ENCODE results near the gene SLC25A13. TPM values are rescaled to one million over a fixed set of nuclear protein-coding genes. Genes with fewer than 3 reads are reported as not detected.

Gene SLC25A13
- total RNA-seq, 1 experiment from 2014 or later = 77.2 TPM

DNA sequence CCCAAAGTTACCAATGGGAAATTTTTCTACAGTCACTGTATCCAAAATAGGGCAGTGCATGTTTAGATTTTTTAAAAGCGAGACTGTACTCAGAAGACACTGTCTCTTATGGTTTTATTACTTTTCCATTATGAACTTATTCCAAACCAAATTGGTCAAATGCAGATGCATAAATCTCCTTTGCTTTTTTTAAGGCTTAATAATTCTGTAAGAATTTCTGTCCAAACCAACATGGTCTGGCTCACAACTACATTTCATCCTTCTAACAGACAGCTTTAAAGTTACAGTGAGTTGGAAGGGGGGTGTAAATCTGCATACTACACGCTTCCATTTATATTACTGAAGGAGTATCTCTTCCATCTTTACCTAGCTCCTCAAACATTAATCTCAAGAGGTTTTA is 199.2 kb downstream of the SLC25A13 start:
- H3K27ac Mint-ChIP-seq = no peak overlapping the region
- peaks cover 2% of the 10 kb centered on the region; the same call in 1 of the 2 replicates for H3K27me3 Mint-ChIP-seq (ENCODE audit: low read depth)
- CTCF ChIA-PET = no interaction called here
- no peak for ATAC-seq
- no peak for DNase-seq (ENCODE audit: low spot score)
- TF ChIP-seq, protein P1, sequence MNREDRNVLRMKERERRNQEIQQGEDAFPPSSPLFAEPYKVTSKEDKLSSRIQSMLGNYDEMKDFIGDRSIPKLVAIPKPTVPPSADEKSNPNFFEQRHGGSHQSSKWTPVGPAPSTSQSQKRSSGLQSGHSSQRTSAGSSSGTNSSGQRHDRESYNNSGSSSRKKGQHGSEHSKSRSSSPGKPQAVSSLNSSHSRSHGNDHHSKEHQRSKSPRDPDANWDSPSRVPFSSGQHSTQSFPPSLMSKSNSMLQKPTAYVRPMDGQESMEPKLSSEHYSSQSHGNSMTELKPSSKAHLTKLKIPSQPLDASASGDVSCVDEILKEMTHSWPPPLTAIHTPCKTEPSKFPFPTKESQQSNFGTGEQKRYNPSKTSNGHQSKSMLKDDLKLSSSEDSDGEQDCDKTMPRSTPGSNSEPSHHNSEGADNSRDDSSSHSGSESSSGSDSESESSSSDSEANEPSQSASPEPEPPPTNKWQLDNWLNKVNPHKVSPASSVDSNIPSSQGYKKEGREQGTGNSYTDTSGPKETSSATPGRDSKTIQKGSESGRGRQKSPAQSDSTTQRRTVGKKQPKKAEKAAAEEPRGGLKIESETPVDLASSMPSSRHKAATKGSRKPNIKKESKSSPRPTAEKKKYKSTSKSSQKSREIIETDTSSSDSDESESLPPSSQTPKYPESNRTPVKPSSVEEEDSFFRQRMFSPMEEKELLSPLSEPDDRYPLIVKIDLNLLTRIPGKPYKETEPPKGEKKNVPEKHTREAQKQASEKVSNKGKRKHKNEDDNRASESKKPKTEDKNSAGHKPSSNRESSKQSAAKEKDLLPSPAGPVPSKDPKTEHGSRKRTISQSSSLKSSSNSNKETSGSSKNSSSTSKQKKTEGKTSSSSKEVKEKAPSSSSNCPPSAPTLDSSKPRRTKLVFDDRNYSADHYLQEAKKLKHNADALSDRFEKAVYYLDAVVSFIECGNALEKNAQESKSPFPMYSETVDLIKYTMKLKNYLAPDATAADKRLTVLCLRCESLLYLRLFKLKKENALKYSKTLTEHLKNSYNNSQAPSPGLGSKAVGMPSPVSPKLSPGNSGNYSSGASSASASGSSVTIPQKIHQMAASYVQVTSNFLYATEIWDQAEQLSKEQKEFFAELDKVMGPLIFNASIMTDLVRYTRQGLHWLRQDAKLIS (CRISPR knock-in tag; IDR thresholded peaks at IDR 0.05; ENCODE audit: borderline replicate concordance) = no peak
- TF ChIP-seq, protein P2, sequence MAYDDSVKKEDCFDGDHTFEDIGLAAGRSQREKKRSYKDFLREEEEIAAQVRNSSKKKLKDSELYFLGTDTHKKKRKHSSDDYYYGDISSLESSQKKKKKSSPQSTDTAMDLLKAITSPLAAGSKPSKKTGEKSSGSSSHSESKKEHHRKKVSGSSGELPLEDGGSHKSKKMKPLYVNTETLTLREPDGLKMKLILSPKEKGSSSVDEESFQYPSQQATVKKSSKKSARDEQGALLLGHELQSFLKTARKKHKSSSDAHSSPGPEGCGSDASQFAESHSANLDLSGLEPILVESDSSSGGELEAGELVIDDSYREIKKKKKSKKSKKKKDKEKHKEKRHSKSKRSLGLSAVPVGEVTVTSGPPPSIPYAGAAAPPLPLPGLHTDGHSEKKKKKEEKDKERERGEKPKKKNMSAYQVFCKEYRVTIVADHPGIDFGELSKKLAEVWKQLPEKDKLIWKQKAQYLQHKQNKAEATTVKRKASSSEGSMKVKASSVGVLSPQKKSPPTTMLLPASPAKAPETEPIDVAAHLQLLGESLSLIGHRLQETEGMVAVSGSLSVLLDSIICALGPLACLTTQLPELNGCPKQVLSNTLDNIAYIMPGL (CRISPR knock-in tag; IDR thresholded peaks at IDR 0.05) = no peak
- TF ChIP-seq, protein P3, sequence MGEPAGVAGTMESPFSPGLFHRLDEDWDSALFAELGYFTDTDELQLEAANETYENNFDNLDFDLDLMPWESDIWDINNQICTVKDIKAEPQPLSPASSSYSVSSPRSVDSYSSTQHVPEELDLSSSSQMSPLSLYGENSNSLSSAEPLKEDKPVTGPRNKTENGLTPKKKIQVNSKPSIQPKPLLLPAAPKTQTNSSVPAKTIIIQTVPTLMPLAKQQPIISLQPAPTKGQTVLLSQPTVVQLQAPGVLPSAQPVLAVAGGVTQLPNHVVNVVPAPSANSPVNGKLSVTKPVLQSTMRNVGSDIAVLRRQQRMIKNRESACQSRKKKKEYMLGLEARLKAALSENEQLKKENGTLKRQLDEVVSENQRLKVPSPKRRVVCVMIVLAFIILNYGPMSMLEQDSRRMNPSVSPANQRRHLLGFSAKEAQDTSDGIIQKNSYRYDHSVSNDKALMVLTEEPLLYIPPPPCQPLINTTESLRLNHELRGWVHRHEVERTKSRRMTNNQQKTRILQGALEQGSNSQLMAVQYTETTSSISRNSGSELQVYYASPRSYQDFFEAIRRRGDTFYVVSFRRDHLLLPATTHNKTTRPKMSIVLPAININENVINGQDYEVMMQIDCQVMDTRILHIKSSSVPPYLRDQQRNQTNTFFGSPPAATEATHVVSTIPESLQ (CRISPR knock-in tag; IDR thresholded peaks at IDR 0.05) = no peak
- TF ChIP-seq, protein P4, sequence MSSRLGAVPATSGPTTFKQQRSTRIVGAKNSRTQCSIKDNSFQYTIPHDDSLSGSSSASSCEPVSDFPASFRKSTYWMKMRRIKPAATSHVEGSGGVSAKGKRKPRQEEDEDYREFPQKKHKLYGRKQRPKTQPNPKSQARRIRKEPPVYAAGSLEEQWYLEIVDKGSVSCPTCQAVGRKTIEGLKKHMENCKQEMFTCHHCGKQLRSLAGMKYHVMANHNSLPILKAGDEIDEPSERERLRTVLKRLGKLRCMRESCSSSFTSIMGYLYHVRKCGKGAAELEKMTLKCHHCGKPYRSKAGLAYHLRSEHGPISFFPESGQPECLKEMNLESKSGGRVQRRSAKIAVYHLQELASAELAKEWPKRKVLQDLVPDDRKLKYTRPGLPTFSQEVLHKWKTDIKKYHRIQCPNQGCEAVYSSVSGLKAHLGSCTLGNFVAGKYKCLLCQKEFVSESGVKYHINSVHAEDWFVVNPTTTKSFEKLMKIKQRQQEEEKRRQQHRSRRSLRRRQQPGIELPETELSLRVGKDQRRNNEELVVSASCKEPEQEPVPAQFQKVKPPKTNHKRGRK (CRISPR knock-in tag; IDR thresholded peaks at IDR 0.05; ENCODE audit: borderline replicate concordance) = no peak
- TF ChIP-seq, protein P5, sequence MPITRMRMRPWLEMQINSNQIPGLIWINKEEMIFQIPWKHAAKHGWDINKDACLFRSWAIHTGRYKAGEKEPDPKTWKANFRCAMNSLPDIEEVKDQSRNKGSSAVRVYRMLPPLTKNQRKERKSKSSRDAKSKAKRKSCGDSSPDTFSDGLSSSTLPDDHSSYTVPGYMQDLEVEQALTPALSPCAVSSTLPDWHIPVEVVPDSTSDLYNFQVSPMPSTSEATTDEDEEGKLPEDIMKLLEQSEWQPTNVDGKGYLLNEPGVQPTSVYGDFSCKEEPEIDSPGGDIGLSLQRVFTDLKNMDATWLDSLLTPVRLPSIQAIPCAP (CRISPR knock-in tag; IDR thresholded peaks at IDR 0.05) = no peak
- no peaks in the 10 kb centered on the region for H3K9me3 Mint-ChIP-seq
- no peak overlapping the region for H3K4me3 Mint-ChIP-seq
- POLR2A ChIA-PET = no interaction called here
- peaks cover 41% of the 10 kb centered on the region for H3K4me1 Mint-ChIP-seq
- H3K36me3 Mint-ChIP-seq = peaks cover 13% of the 10 kb centered on the region

DNA sequence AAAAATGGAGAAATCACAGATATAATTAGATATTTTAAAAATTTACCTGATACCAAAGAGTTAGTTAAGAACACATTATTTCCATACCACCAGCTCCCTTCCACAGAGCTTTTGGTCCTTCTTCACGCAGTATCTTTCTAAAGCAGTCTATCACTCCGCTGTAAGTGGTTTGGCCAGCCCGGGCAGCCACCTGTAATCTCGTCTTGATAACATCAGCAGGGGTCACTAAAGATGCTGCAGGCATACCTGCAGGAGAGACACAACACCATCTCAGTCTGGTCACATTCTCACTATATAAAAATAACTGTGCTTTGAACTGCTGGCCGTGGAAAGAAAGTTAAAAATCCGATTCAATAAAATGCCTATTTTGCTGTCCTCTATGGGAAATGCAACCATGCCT is 200.1 kb downstream of the SLC25A13 start:
- no peak for ATAC-seq
- Mint-ChIP-seq H3K36me3 (peaks cover 13% of the 10 kb centered on the region), H3K27ac (no peak overlapping the region), H3K27me3 (ENCODE audit: low read depth) (peaks cover 2% of the 10 kb centered on the region; the same call in 1 of the 2 replicates), H3K4me1 (peaks cover 36% of the 10 kb centered on the region), H3K9me3 (no peaks in the 10 kb centered on the region), H3K4me3 (no peak overlapping the region)
- ChIA-PET CTCF (no interaction called here), POLR2A (no interaction called here)
- DNase-seq (ENCODE audit: low spot score) = no peak
- TF ChIP-seq, protein P6, sequence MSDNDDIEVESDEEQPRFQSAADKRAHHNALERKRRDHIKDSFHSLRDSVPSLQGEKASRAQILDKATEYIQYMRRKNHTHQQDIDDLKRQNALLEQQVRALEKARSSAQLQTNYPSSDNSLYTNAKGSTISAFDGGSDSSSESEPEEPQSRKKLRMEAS (CRISPR knock-in tag; IDR thresholded peaks at IDR 0.05) = no peak
- TF ChIP-seq, protein P7, sequence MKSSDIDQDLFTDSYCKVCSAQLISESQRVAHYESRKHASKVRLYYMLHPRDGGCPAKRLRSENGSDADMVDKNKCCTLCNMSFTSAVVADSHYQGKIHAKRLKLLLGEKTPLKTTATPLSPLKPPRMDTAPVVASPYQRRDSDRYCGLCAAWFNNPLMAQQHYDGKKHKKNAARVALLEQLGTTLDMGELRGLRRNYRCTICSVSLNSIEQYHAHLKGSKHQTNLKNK (CRISPR knock-in tag; IDR thresholded peaks at IDR 0.05) = no peak
- TF ChIP-seq, protein P8, sequence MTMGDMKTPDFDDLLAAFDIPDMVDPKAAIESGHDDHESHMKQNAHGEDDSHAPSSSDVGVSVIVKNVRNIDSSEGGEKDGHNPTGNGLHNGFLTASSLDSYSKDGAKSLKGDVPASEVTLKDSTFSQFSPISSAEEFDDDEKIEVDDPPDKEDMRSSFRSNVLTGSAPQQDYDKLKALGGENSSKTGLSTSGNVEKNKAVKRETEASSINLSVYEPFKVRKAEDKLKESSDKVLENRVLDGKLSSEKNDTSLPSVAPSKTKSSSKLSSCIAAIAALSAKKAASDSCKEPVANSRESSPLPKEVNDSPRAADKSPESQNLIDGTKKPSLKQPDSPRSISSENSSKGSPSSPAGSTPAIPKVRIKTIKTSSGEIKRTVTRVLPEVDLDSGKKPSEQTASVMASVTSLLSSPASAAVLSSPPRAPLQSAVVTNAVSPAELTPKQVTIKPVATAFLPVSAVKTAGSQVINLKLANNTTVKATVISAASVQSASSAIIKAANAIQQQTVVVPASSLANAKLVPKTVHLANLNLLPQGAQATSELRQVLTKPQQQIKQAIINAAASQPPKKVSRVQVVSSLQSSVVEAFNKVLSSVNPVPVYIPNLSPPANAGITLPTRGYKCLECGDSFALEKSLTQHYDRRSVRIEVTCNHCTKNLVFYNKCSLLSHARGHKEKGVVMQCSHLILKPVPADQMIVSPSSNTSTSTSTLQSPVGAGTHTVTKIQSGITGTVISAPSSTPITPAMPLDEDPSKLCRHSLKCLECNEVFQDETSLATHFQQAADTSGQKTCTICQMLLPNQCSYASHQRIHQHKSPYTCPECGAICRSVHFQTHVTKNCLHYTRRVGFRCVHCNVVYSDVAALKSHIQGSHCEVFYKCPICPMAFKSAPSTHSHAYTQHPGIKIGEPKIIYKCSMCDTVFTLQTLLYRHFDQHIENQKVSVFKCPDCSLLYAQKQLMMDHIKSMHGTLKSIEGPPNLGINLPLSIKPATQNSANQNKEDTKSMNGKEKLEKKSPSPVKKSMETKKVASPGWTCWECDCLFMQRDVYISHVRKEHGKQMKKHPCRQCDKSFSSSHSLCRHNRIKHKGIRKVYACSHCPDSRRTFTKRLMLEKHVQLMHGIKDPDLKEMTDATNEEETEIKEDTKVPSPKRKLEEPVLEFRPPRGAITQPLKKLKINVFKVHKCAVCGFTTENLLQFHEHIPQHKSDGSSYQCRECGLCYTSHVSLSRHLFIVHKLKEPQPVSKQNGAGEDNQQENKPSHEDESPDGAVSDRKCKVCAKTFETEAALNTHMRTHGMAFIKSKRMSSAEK (CRISPR knock-in tag; IDR thresholded peaks at IDR 0.05; ENCODE audit: borderline replicate concordance) = no peak
- TF ChIP-seq TP53 (CRISPR knock-in tag; IDR thresholded peaks at IDR 0.05) = no peak
- TF ChIP-seq, protein P9, sequence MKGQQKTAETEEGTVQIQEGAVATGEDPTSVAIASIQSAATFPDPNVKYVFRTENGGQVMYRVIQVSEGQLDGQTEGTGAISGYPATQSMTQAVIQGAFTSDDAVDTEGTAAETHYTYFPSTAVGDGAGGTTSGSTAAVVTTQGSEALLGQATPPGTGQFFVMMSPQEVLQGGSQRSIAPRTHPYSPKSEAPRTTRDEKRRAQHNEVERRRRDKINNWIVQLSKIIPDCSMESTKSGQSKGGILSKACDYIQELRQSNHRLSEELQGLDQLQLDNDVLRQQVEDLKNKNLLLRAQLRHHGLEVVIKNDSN (CRISPR knock-in tag; IDR thresholded peaks at IDR 0.05) = no peak
- TF ChIP-seq GTF2I (CRISPR knock-in tag; conservative IDR thresholded peaks at IDR 0.05) = no peak
- TF ChIP-seq ESRRA (CRISPR knock-in tag; IDR thresholded peaks at IDR 0.05; ENCODE audit: borderline replicate concordance) = no peak
